Retinal pigment epithelial cell (primary cell): ENCODE measurements around the gene B3GALT2.

Source experiments
- DNase-seq: peaks from one replicate; pipeline ENCODE4 v3.0.0-alpha.2; 2010; ENCODE audit warnings: low read depth
- H3K4me3 ChIP-seq: 2 replicates; pipeline ENCODE4 v1.5.1; 2011; ENCODE audit warnings: mild to moderate bottlenecking, low read length, control low read depth, moderate library complexity
- CTCF ChIP-seq: conservative IDR thresholded peaks from 2 replicates; pipeline ENCODE4 v1.5.1; 2011; ENCODE audit warnings: low read depth, low read length, control low read depth, inconsistent platforms

The B3GALT2 gene

DNA sequence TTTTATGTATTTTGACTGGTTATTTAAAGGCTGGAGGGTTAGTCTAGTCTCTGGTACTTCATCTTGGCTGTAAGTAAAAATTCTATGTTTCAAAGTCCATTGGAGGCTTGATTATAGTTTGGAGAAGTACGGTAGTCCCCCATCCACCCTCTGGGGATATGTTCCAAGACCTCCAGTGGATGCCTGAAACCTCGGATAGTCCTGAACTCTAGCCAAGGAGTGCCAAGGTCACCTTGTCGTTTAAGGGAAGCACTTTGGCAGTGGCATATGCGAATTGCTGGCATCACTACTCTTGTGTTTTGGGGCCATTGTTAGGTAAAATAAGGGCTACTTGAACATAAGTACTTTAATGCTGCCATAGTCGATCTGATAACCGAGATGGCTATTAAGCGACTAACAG, 46.2 kb downstream of the B3GALT2 start:
- DNase-seq: no peak
- H3K4me3 ChIP-seq: no peak overlapping the region

DNA sequence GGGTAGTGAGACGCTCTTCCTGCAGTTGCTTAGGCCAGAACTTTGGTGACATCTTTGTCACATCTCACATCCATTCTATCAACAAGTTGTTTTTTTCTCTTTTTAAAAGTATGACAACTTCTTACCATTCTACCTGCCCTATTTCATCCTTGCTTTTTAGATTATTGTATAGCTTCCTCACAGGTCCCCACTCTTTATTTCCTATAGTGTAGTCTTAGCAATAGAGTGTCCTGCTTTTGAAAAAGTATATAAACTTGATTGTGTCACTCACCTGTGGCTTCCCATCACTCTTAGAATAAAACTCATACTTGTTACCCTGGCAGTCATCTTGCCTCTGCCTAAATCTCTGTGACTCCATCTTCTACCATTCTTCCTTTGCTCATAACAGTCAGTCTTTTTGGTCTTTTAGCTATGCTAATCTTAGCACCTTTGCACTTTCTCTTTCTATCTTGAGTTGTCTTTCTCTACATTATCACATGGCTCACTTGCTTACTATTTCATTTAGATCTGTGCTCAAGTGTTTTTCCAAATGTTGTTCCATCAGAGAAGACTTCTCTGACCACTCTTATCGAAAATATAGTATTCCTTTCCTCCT, 55.0 kb downstream of the B3GALT2 start:
- no peak for TF ChIP-seq CTCF
- no peak for DNase-seq

More for the DNA sequence above, 46.2 kb downstream of the B3GALT2 start:
- no peak for TF ChIP-seq CTCF

More for the DNA sequence above, 55.0 kb downstream of the B3GALT2 start:
- H3K4me3 ChIP-seq: no peak overlapping the region
